ENCODE results near the gene SCPEP1.

Gene SCPEP1

DNA sequence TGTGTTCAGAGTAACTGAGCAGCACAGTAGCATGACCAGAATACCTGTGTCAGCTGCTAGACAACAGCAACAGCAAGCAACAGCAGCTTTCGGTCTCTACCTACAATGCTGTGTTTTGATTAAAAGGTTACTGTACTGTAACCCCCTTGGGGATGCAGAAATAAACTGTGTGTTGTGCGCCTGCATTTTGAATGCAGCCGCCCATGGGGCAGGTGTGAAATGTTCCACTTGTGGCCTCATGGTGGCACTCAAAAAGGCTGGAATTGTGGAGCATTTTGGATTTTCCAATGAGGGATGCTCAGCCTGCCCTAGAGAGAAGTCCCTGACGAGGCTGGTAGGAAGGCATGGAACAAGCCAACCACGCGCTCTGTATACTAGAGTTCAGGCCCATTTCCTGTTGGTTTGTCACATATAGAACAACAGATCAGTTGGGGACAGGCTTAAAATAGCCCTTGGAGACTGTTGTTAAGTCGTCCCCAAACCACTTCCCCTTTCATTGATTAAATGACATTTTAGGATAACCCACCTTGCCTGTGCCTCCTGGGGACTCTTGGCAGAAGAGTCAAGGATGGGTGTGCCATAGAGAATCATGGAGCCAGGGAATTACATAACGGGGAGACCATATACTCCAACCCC is 27.1 kb downstream of the SCPEP1 start:
- no peak for DNase-seq

- no peak for DNase-seq
These were observed 28.1 kb downstream of the SCPEP1 start for GRCh38 chr17:57006040-57006439.

DNA sequence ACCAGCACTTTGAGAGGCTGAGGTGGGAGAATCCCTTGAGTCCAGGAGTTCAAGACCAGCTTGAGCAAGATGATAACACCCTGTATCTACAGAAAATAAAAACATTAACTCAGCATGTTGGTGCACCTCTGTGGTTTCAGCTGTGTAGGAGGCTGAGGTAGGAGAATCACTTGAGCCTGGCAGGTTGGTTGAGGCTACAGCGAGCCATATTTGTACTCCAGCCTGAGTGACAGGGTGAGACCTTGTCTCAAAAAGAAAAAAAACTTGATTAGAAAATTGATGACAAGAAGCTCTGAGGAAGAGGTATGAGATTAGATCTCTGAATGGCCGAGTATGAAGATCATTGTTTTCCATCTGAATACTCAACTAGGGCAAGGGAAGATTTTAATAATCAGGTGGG is 31.0 kb downstream of the SCPEP1 start:
- DNase-seq, result no peak

DNA sequence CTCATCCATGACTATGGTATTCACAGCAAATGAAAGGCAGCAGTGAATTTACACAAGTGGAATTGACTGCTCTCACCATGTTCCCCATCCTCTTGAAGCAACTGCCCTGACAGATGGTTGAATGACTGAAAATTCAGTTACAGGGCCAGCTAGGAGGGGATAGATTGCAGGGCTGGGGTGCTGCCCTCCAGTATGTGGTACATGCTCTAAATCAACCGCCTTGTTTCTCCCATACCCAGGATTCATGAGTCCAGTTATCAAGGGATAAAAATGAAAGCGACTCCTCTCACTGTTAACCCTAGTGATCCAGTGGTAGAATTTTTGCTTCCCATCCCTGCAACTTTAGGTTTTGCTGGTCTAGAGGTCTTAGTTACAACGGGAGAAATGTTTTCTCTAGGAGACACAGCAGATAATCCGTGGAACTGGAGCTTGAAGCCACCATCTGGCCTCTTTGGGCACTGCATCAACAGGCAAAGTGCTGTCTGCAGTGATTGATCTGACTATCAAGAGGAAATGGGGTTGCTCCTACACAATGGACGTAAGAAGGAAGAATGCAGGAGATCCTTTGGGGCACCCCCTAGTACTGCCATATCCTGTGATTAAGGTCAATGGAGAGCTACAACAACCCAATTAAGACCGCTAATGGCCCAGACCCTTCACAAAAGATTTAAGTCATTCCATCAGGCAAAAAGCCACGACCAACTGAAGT is 32.0 kb downstream of the SCPEP1 start:
- DNase-seq, result peak; percentile 63

GRCh38 chr17:57010487-57010886 is 32.6 kb downstream of the SCPEP1 start:
- DNase-seq, result no peak

DNA sequence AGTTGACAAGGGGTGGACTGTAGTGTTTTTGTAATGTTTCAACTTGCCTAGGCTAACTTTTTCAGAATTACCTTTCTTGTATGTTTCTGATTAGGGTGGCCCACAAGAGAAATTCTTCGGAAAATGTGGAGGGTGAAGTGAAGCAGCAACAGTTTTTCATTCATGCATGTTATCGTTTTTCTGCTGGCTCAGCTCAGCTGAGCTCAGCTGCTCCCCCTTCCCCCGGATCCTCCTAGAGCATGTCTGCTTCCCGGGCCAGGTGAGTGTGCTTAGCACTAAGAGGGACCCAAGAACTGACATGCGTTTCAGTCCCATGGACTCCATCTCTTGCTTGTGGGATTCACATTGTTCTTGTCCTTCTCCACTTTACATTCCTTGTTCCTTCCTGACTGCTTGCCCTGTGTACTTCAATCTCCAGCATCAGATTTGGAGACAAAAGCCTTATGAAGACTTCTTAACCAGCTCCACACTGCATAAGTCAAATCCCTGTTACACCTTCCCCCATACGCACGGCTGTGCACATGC is 33.6 kb downstream of the SCPEP1 start:
- DNase-seq, result no peak

DNA sequence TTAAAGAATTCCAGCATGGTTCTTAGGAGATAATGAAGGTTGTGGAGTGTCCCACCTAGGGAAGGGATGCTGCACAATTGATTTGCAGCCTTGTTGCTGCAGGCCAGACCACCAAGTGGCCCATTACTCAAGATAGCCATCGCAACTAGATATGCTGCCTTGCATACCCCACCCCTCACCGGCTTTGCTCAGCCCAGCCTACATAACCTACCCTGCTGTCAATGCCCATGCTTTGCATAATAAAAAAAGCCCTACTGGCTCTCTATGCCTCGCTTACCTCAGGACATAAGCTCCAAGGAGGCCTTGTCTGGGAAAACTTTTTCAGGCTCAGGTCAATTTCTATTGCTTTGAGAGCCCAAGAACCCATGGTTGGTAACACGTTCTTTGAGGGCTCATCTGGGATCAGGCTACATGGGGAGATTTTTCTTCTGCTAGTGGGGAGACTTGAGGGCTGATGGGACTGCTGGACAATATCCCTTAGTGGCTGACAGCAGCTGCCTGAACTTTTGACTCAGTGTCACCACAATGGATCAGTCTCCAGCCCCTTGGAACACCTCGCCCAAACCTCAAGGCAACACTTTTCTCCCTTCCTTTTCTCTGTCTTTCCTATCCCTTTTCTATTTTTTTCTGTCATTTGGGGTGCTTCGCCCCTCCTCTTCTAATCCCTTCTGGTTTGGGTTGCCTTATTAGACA is 38.3 kb downstream of the SCPEP1 start:
- DNase-seq, result no peak

DNA sequence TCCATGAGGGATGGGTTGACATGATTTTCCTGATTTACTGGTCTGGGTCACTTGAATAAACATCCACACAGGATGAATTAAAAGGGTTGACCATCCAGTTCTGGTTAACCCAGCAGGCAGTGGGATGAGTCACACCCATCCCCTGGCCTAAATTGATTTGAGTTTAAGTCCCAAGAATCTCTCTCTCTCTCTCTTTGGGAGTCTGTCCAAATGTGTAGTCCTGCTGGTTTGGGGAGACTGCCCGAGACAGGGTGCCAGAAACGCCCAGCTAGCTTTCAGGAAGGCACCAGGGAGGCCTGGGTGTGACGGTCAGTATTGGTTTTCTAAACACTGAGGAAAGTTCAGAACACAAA is 38.8 kb downstream of the SCPEP1 start:
- DNase-seq, result no peak

- DNase-seq, result no peak
These were observed 39.7 kb downstream of the SCPEP1 start for GRCh38 chr17:57017625-57018024.

- no peak for DNase-seq
These were observed 42.3 kb downstream of the SCPEP1 start for GRCh38 chr17:57020208-57020607.

- DNase-seq, result no peak
These were observed 43.5 kb downstream of the SCPEP1 start for GRCh38 chr17:57021226-57021940.

- no peak for DNase-seq
These were observed 47.9 kb downstream of the SCPEP1 start for GRCh38 chr17:57025876-57026275.

GRCh38 chr17:57027852-57028251 is 49.9 kb downstream of the SCPEP1 start:
- DNase-seq, result no peak

- no peak for DNase-seq
These were observed 54.4 kb downstream of the SCPEP1 start for GRCh38 chr17:57032343-57032742.

DNA sequence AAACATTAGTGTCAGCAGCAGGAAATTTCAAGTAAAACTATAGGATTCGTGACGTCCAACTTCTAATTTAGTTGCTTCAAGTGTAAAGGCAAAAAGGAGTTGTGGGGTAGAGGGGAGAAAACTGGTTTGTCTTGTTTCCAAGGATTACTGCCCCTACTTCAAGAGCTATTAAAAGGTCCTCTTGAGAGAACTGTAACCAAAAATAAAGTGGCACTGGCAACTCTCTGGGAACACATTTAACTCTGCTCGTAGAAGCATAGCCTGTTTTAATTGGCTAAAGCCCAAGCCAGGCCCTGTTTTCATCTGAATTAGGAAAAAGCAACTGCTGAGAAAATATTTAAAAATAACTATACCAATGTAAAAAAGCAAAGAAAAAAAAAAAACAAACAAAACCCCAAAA is 55.4 kb downstream of the SCPEP1 start:
- DNase-seq, result no peak

GRCh38 chr17:57034807-57035754 is 57.1 kb downstream of the SCPEP1 start:
- DNase-seq, result no peak

- no peak for DNase-seq
These were observed 58.1 kb downstream of the SCPEP1 start for GRCh38 chr17:57035971-57036481.

DNA sequence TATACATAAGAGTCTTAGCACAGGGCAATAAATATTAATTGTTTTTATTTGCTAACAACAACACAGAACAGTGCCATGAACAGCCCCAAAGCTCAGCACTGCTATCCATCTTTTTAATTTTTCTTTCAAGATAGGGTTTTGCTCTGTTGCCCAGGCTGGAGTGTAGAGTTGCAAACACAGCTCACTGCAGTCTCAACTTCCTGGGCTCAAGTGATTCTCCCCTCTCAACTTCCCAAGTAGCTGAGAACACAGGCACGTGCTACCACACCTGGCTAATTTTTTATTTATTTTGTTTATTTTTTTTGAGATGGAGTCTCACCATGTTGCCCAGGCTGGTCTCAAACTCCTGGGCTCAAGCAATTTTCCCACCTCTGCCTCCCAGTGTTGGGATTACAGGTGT is 59.5 kb downstream of the SCPEP1 start:
- no peak for DNase-seq

- DNase-seq, result no peak
These were observed 60.6 kb downstream of the SCPEP1 start for GRCh38 chr17:57038486-57038885.

- DNase-seq, result no peak
These were observed 62.6 kb downstream of the SCPEP1 start for GRCh38 chr17:57040571-57040970.

DNA sequence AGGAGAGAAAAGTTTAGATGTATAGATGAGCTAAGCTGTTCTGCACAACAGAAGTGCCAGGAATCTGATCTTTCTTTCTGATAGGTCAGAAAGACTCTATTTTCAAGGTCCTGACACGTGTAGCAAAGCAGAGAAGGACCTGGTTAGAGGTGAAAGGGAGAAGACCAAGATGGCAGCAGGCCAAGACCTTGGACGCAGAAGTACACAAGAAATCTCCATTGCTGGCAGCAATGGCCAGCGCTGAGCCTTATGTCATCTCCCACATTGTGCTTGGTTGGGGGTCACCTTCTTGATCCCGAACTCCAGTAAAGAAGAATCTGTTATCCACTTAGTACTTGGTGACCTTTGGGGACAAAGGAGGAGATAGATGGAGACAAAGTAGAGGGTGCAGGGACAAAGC is 65.3 kb downstream of the SCPEP1 start:
- no peak for DNase-seq

Measured in stimulated activated CD4-positive, alpha-beta T cell treated with anti-CD3 and anti-CD28 coated beads, Interleukin-15, amount 100 ng/mL, for 24 hours (primary cell).